ENCODE measurements around the gene TCF3.

DNA sequence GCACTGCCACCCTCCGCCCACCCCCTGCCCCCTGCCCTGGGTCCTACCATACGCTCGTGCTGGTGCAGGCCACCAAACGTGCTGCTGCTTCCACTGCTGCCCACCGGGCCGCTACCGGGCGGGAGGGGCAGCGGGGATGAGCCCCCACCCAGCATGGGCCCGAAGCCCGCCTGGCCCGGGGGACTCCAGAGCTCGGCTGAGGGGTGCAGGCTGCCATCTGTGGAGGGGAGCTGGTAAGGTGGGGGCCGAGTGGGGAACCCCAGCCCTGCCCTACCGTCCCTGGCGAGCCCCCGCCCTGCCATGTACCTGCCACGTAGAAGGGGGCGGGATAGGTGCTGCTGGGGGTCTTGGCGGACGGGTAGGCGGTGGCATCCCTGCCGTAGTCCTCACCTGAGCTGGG lies 30.4 kb downstream of the TCF3 start:
- TF ChIP-seq, protein P1, sequence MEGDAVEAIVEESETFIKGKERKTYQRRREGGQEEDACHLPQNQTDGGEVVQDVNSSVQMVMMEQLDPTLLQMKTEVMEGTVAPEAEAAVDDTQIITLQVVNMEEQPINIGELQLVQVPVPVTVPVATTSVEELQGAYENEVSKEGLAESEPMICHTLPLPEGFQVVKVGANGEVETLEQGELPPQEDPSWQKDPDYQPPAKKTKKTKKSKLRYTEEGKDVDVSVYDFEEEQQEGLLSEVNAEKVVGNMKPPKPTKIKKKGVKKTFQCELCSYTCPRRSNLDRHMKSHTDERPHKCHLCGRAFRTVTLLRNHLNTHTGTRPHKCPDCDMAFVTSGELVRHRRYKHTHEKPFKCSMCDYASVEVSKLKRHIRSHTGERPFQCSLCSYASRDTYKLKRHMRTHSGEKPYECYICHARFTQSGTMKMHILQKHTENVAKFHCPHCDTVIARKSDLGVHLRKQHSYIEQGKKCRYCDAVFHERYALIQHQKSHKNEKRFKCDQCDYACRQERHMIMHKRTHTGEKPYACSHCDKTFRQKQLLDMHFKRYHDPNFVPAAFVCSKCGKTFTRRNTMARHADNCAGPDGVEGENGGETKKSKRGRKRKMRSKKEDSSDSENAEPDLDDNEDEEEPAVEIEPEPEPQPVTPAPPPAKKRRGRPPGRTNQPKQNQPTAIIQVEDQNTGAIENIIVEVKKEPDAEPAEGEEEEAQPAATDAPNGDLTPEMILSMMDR (IDR thresholded peaks at IDR 0.05): no peak
- no peak for TF ChIP-seq POLR2AphosphoS5 (IDR thresholded peaks at IDR 0.05)
- TF ChIP-seq EP300 (IDR thresholded peaks at IDR 0.05): no peak
